ENCODE data around the gene CUL3.

GRCh38 chr2:224613543-224614286 lies 28.6 kb upstream of the CUL3 start:
- TF ChIP-seq CTCF (IDR thresholded peaks at IDR 0.05; ENCODE audit: insufficient read depth, low read length, poor library complexity, severe bottlenecking) (no peak), EZH2phosphoT487 (conservative IDR thresholded peaks at IDR 0.05; ENCODE audit: low read length) (no peak)
